22Rv1 (cell line): ENCODE data around the gene TACC2.

Experiments used
- CTCF ChIP-seq: fragments of 450-650 bp; IDR thresholded peaks from 2 replicates; pipeline ENCODE4 v1.5.1; 2017; ENCODE audit warnings: mild to moderate bottlenecking
- ZFX ChIP-seq: fragments of 450-650 bp; IDR thresholded peaks from 2 replicates; pipeline ENCODE4 v1.6.1; 2017; ENCODE audit warnings: antibody characterized with exemption, borderline replicate concordance

GRCh38 chr10:122263971-122264370 lies 275.0 kb downstream of the TACC2 start:
- TF ChIP-seq CTCF (no peak), ZFX (no peak)
